ENCODE results near the gene NEURL4.

The NEURL4 gene

DNA sequence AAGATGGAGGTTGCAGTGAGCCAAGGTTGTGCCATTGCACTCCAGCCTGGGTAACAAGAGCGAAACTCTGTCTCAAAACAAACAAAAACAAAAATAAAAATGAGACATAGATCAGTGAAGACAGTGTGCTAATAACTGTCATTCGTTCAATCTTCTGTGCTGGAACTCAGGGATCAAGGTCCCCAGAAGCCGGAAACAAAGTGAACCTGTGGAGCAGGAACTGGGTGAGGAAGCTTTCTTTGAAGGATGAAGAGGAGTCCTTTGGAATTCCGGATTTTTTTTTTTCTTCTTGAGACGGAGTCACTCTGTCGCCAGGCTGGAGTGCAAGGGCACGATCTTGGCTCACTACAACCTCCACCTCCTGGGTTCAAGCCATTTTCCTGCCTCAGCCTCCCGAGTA is 49.7 kb downstream of the NEURL4 start:
- no peak for DNase-seq (ENCODE audit: low spot score)

DNA sequence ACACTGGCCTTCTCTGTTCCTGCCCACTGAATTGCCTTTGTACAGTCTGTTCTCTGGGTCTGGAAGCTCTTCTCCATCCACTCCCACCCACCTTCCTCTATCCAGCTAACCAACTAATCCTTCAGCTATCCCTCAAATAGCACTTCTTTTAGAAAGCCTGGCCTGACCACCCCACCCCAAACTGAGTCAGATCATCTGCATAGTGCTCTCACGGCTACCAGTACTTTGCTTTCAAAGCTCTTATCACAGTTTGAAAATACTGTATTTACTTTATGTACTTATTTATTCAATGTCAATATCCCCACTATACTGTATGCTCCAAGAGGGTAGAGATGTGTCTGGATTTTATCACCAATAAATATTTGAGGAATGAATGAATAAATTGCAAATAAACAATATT is 62.4 kb downstream of the NEURL4 start:
- DNase-seq (ENCODE audit: low spot score) = no peak

Measured in CD4-positive, alpha-beta T cell treated with Interleukin-2 at 100 ng/mL for 4 hours (primary cell).